ENCODE measurements around the gene PCGF5.

- TF ChIP-seq POLR2A (IDR thresholded peaks at IDR 0.05) = no peak
- TF ChIP-seq, protein P1, sequence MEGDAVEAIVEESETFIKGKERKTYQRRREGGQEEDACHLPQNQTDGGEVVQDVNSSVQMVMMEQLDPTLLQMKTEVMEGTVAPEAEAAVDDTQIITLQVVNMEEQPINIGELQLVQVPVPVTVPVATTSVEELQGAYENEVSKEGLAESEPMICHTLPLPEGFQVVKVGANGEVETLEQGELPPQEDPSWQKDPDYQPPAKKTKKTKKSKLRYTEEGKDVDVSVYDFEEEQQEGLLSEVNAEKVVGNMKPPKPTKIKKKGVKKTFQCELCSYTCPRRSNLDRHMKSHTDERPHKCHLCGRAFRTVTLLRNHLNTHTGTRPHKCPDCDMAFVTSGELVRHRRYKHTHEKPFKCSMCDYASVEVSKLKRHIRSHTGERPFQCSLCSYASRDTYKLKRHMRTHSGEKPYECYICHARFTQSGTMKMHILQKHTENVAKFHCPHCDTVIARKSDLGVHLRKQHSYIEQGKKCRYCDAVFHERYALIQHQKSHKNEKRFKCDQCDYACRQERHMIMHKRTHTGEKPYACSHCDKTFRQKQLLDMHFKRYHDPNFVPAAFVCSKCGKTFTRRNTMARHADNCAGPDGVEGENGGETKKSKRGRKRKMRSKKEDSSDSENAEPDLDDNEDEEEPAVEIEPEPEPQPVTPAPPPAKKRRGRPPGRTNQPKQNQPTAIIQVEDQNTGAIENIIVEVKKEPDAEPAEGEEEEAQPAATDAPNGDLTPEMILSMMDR (IDR thresholded peaks at IDR 0.05) = no peak
Observed at GRCh38 chr10:91294134-91294906, 73.9 kb downstream of the PCGF5 start.

All from thyroid gland (tissue), 4 donors.